ENCODE data around the gene HSD17B14.

DNA sequence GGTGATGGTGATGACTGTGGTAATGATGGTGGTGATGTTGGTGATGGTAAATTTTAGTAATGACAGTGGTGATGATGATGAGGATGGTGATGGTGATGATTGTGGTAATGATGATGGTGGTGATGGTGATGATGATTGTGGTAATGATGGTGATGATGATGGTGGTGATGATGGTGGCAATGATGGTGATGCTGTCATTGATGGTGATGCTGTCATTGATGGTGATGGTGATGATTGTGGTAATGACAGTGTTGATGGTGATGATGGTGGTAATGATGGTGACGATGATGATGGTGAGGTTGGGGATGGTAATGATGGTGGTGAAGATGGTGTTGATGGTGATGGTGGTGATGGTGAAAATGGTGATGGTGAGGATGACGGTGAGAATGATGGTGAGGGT is 13.8 kb downstream of the HSD17B14 start:
- TF ChIP-seq, protein P1, sequence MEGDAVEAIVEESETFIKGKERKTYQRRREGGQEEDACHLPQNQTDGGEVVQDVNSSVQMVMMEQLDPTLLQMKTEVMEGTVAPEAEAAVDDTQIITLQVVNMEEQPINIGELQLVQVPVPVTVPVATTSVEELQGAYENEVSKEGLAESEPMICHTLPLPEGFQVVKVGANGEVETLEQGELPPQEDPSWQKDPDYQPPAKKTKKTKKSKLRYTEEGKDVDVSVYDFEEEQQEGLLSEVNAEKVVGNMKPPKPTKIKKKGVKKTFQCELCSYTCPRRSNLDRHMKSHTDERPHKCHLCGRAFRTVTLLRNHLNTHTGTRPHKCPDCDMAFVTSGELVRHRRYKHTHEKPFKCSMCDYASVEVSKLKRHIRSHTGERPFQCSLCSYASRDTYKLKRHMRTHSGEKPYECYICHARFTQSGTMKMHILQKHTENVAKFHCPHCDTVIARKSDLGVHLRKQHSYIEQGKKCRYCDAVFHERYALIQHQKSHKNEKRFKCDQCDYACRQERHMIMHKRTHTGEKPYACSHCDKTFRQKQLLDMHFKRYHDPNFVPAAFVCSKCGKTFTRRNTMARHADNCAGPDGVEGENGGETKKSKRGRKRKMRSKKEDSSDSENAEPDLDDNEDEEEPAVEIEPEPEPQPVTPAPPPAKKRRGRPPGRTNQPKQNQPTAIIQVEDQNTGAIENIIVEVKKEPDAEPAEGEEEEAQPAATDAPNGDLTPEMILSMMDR (IDR thresholded peaks at IDR 0.05) = no peak
- no peak for TF ChIP-seq POLR2A (IDR thresholded peaks at IDR 0.05)

Measured in uterus (tissue), 2 donors.